ENCODE measurements around the gene HTRA1.
A peak's percentile ranks its signal among the peaks of the same experiment; 100 is the strongest.

HTRA1 gene

GRCh38 chr10:122446668-122447423 lies 14.5 kb upstream of the HTRA1 start:
- WGBS (ENCODE audit: extremely low coverage, insufficient coverage, insufficient read length) = no CpG with 5 or more reads among the region's 2 CpGs
- H2BK120ac ChIP-seq (ENCODE audit: insufficient read depth, low read length, poor library complexity) = no peak overlapping the region

GRCh38 chr10:122448600-122448999 lies 12.8 kb upstream of the HTRA1 start:
- Histone ChIP-seq H3K4ac (ENCODE audit: low read depth, low read length) (no peak overlapping the region), H4K91ac (ENCODE audit: low read depth, low read length) (no peak overlapping the region), H3K27me3 (ENCODE audit: insufficient read depth, low read length) (no peaks in the 10 kb centered on the region), H2BK5ac (ENCODE audit: low read depth, low read length, poor library complexity) (no peak overlapping the region), H2AFZ (ENCODE audit: insufficient read depth, low read length, poor library complexity) (no peak overlapping the region), H3K14ac (ENCODE audit: low read length) (no peak overlapping the region), H4K8ac (ENCODE audit: low read depth, low read length) (no peak overlapping the region), H3K23ac (ENCODE audit: low read length) (no peak overlapping the region), H3K18ac (ENCODE audit: low read length) (no peak overlapping the region), H2BK120ac (ENCODE audit: insufficient read depth, low read length, poor library complexity) (no peak overlapping the region), H4K12ac (ENCODE audit: low read depth, low read length) (no peak overlapping the region), H3K4me2 (ENCODE audit: low read length) (no peak overlapping the region), H2BK12ac (ENCODE audit: low read length) (no peak overlapping the region), H3K36me3 (ENCODE audit: control insufficient read depth in 1 of 2, insufficient read depth in 2 of 2, low read length in 2 of 2) (no peaks in the 10 kb centered on the region), H3K4me1 (ENCODE audit: control insufficient read depth in 1 of 2, insufficient read depth in 2 of 2, low read length in 2 of 2) (no peaks in the 10 kb centered on the region), H3K27ac (ENCODE audit: low read depth, low read length) (no peak overlapping the region), H2AK5ac (ENCODE audit: low read length) (no peak overlapping the region), H3K79me2 (ENCODE audit: control insufficient read depth, insufficient read depth, low read length, poor library complexity) (no peaks in the 10 kb centered on the region), H3K4me3 (ENCODE audit: low read depth, low read length) (no peak overlapping the region), H3K9ac (ENCODE audit: low read length) (no peak overlapping the region), H3K79me1 (ENCODE audit: low read length) (peaks cover 2% of the 10 kb centered on the region), H3K9me3 (ENCODE audit: insufficient read depth, low read depth, low read length) (peaks cover 3% of the 10 kb centered on the region)
- no CpG with 5 or more reads among the region's 3 CpGs for WGBS (ENCODE audit: extremely low coverage, insufficient coverage, insufficient read length)
- DNase-seq = no peak

More at GRCh38 chr10:122446668-122447423, 14.5 kb upstream of the HTRA1 start:
- peak; percentile 75 to 86 for DNase-seq
- Histone ChIP-seq H3K18ac (ENCODE audit: low read length) (no peak overlapping the region), H3K14ac (ENCODE audit: low read length) (no peak overlapping the region), H2BK12ac (ENCODE audit: low read length) (no peak overlapping the region), H4K8ac (ENCODE audit: low read depth, low read length) (no peak overlapping the region), H4K12ac (ENCODE audit: low read depth, low read length) (no peak overlapping the region), H3K4ac (ENCODE audit: low read depth, low read length) (no peak overlapping the region), H2AFZ (ENCODE audit: insufficient read depth, low read length, poor library complexity) (no peak overlapping the region), H3K9me3 (ENCODE audit: insufficient read depth, low read depth, low read length) (peaks cover 3% of the 10 kb centered on the region), H3K9ac (ENCODE audit: low read length) (no peak overlapping the region), H3K79me2 (ENCODE audit: control insufficient read depth, insufficient read depth, low read length, poor library complexity) (no peaks in the 10 kb centered on the region), H3K27me3 (ENCODE audit: insufficient read depth, low read length) (no peaks in the 10 kb centered on the region), H4K91ac (ENCODE audit: low read depth, low read length) (no peak overlapping the region), H3K23ac (ENCODE audit: low read length) (no peak overlapping the region), H3K4me1 (ENCODE audit: control insufficient read depth in 1 of 2, insufficient read depth in 2 of 2, low read length in 2 of 2) (peaks cover 0 to 2% of the 10 kb centered on the region in 2 experiments), H3K4me3 (ENCODE audit: low read depth, low read length) (no peak overlapping the region), H3K4me2 (ENCODE audit: low read length) (no peak overlapping the region), H3K27ac (ENCODE audit: low read depth, low read length) (no peak overlapping the region), H2BK5ac (ENCODE audit: low read depth, low read length, poor library complexity) (no peak overlapping the region), H3K36me3 (ENCODE audit: control insufficient read depth in 1 of 2, insufficient read depth in 2 of 2, low read length in 2 of 2) (no peaks in the 10 kb centered on the region), H3K79me1 (ENCODE audit: low read length) (peaks cover 2% of the 10 kb centered on the region), H2AK5ac (ENCODE audit: low read length) (no peak overlapping the region)

- no peak overlapping the region for H2BK5ac ChIP-seq (ENCODE audit: low read depth, low read length, poor library complexity)
- H2AK5ac ChIP-seq (ENCODE audit: low read length) = no peak overlapping the region
- H2AFZ ChIP-seq (ENCODE audit: insufficient read depth, low read length, poor library complexity) = no peak overlapping the region
- no CpG with 5 or more reads among the region's 4 CpGs for WGBS (ENCODE audit: extremely low coverage, insufficient coverage, insufficient read length)
- no peaks in the 10 kb centered on the region for H3K27me3 ChIP-seq (ENCODE audit: insufficient read depth, low read length)
- H2BK120ac ChIP-seq (ENCODE audit: insufficient read depth, low read length, poor library complexity) = no peak overlapping the region
- no peak overlapping the region for H4K91ac ChIP-seq (ENCODE audit: low read depth, low read length)
- no peak overlapping the region for H3K23ac ChIP-seq (ENCODE audit: low read length)
- H4K12ac ChIP-seq (ENCODE audit: low read depth, low read length) = no peak overlapping the region
- no peaks in the 10 kb centered on the region for H3K36me3 ChIP-seq (ENCODE audit: control insufficient read depth in 1 of 2, insufficient read depth in 2 of 2, low read length in 2 of 2)
- H3K14ac ChIP-seq (ENCODE audit: low read length) = no peak overlapping the region
- H4K8ac ChIP-seq (ENCODE audit: low read depth, low read length) = no peak overlapping the region
- H2BK12ac ChIP-seq (ENCODE audit: low read length) = no peak overlapping the region
- peak in 1 of 2 donors; percentile 40 for DNase-seq
- H3K79me2 ChIP-seq (ENCODE audit: control insufficient read depth, insufficient read depth, low read length, poor library complexity) = no peaks in the 10 kb centered on the region
- H3K27ac ChIP-seq (ENCODE audit: low read depth, low read length) = no peak overlapping the region
- peaks cover 2% of the 10 kb centered on the region for H3K79me1 ChIP-seq (ENCODE audit: low read length)
- peaks cover 3% of the 10 kb centered on the region for H3K9me3 ChIP-seq (ENCODE audit: insufficient read depth, low read depth, low read length)
- H3K4me1 ChIP-seq (ENCODE audit: control insufficient read depth in 1 of 2, insufficient read depth in 2 of 2, low read length in 2 of 2) = no peaks in the 10 kb centered on the region
- no peak overlapping the region for H3K4me2 ChIP-seq (ENCODE audit: low read length)
- H3K9ac ChIP-seq (ENCODE audit: low read length) = no peak overlapping the region
- H3K4ac ChIP-seq (ENCODE audit: low read depth, low read length) = no peak overlapping the region
- H3K4me3 ChIP-seq (ENCODE audit: low read depth, low read length) = no peak overlapping the region
- no peak overlapping the region for H3K18ac ChIP-seq (ENCODE audit: low read length)
These were observed 12.2 kb upstream of the HTRA1 start for GRCh38 chr10:122449153-122449552.

GRCh38 chr10:122450353-122450990 lies 10.9 kb upstream of the HTRA1 start:
- Histone ChIP-seq H4K8ac (ENCODE audit: low read depth, low read length) (no peak overlapping the region), H3K23ac (ENCODE audit: low read length) (no peak overlapping the region), H4K12ac (ENCODE audit: low read depth, low read length) (no peak overlapping the region), H2AK5ac (ENCODE audit: low read length) (no peak overlapping the region), H3K18ac (ENCODE audit: low read length) (no peak overlapping the region), H3K9ac (ENCODE audit: low read length) (no peak overlapping the region), H2BK120ac (ENCODE audit: insufficient read depth, low read length, poor library complexity) (no peak overlapping the region), H3K4ac (ENCODE audit: low read depth, low read length) (no peak overlapping the region), H4K91ac (ENCODE audit: low read depth, low read length) (no peak overlapping the region), H3K4me1 (ENCODE audit: control insufficient read depth in 1 of 2, insufficient read depth in 2 of 2, low read length in 2 of 2) (no peaks in the 10 kb centered on the region), H3K4me2 (ENCODE audit: low read length) (no peak overlapping the region), H3K27me3 (ENCODE audit: insufficient read depth, low read length) (no peaks in the 10 kb centered on the region), H3K14ac (ENCODE audit: low read length) (no peak overlapping the region), H3K36me3 (ENCODE audit: control insufficient read depth in 1 of 2, insufficient read depth in 2 of 2, low read length in 2 of 2) (no peaks in the 10 kb centered on the region), H3K4me3 (ENCODE audit: low read depth, low read length) (no peak overlapping the region), H2BK12ac (ENCODE audit: low read length) (no peak overlapping the region), H2AFZ (ENCODE audit: insufficient read depth, low read length, poor library complexity) (no peak overlapping the region), H3K79me1 (ENCODE audit: low read length) (peaks cover 2% of the 10 kb centered on the region), H3K9me3 (ENCODE audit: insufficient read depth, low read depth, low read length) (peaks cover 3% of the 10 kb centered on the region), H2BK5ac (ENCODE audit: low read depth, low read length, poor library complexity) (no peak overlapping the region), H3K79me2 (ENCODE audit: control insufficient read depth, insufficient read depth, low read length, poor library complexity) (no peaks in the 10 kb centered on the region), H3K27ac (ENCODE audit: low read depth, low read length) (no peak overlapping the region)
- no CpG with 5 or more reads among the region's 14 CpGs for WGBS (ENCODE audit: extremely low coverage, insufficient coverage, insufficient read length)
- peak; percentile 55 to 57 for DNase-seq

Measured in trophoblast cell (in vitro differentiated cells and primary cell).